ENCODE measurements around the gene PAOX. TPM values are rescaled to one million over a fixed set of nuclear protein-coding genes. Genes with fewer than 3 reads are reported as not detected.

The PAOX gene
- total and polyA plus RNA-seq, 2 of the 13 experiments (the other 11 are each of a cell fraction or from before 2014, with no cell fraction given) = 0.49 to 0.77 TPM

- TF ChIP-seq EP300 (IDR thresholded peaks at IDR 0.05; ENCODE audit: low read depth in 2 of 2, low read length in 2 of 2) (peak in 1 of 2 experiments; percentile 66; a peak in 1 of 4 replicates), EP300 (CRISPR knock-in tag; IDR thresholded peaks at IDR 0.05; ENCODE audit: borderline replicate concordance) (peak; percentile 28; the same call in 1 of the 2 replicates), CTCF (CRISPR knock-in tag; IDR thresholded peaks at IDR 0.05) (peak; percentile 36; the same call in 1 of the 2 replicates), ZNF224 (CRISPR knock-in tag; IDR thresholded peaks at IDR 0.05) (no peak), HMG20B (CRISPR knock-in tag; conservative IDR thresholded peaks at IDR 0.05) (0 out of 2 replicates have a peak, but pooled peaks have one; percentile 30), ZNF552 (CRISPR knock-in tag; IDR thresholded peaks at IDR 0.05; ENCODE audit: borderline replicate concordance) (no peak), NFE2L1 (CRISPR knock-in tag; IDR thresholded peaks at IDR 0.05; ENCODE audit: borderline replicate concordance) (no peak), HIVEP1 (CRISPR knock-in tag; IDR thresholded peaks at IDR 0.05) (peak; percentile 99), NFIB (CRISPR knock-in tag; IDR thresholded peaks at IDR 0.05; ENCODE audit: borderline replicate concordance) (no peak), SP140L (CRISPR knock-in tag; IDR thresholded peaks at IDR 0.05; ENCODE audit: borderline replicate concordance) (no peak), HNF1B (CRISPR knock-in tag; IDR thresholded peaks at IDR 0.05) (0 out of 2 replicates have a peak, but pooled peaks have one; percentile 42), HINFP (CRISPR knock-in tag; IDR thresholded peaks at IDR 0.05; ENCODE audit: low read depth) (no peak), ZSCAN25 (CRISPR knock-in tag; IDR thresholded peaks at IDR 0.05) (peak; percentile 35; the same call in 1 of the 2 replicates), MED1 (CRISPR knock-in tag; IDR thresholded peaks at IDR 0.05) (peak; percentile 30; the same call in 1 of the 2 replicates), SIN3B (IDR thresholded peaks at IDR 0.05; ENCODE audit: low read length) (no peak), NFYC (CRISPR knock-in tag; IDR thresholded peaks at IDR 0.05) (no peak), SIX4 (CRISPR knock-in tag; IDR thresholded peaks at IDR 0.05) (no peak), LRRFIP1 (CRISPR knock-in tag; conservative IDR thresholded peaks at IDR 0.05) (no peak), FOXK1 (CRISPR knock-in tag; IDR thresholded peaks at IDR 0.05; ENCODE audit: borderline replicate concordance, low read depth) (no peak), ZNF234 (CRISPR knock-in tag; conservative IDR thresholded peaks at IDR 0.05) (no peak), SNAPC5 (CRISPR knock-in tag; IDR thresholded peaks at IDR 0.05; ENCODE audit: borderline replicate concordance) (no peak), ZNF878 (CRISPR knock-in tag; IDR thresholded peaks at IDR 0.05) (no peak)
These were observed 31.1 kb upstream of the PAOX start (continued) for GRCh38 chr10:133347710-133348517.

Data from HepG2 (cell line).